Measurements from ENCODE around the gene FOCAD. TPM values are rescaled to one million over a fixed set of nuclear protein-coding genes. Genes with fewer than 3 reads are reported as not detected.
A peak's percentile ranks its signal among the peaks of the same experiment; 100 is the strongest.

Gene FOCAD
- total and polyA plus RNA-seq, 10 of the 15 experiments (the other 5 are each of a cell fraction or from before 2014, with no cell fraction given), result 13.7 to 93.0 (median 41.8) TPM

GRCh38 chr9:20684875-20685696 lies 1.0 kb downstream of the FOCAD start:
- Histone ChIP-seq H3K4me3 (peak overlapping the region; percentile 78), H3K36me3 (ENCODE audit: control insufficient read depth in 2 of 2, insufficient read depth in 2 of 2, low read length in 1 of 2) (no peaks in the 10 kb centered on the region; a peak in 1 of 4 replicates), H3K27ac (ENCODE audit: control insufficient read depth, insufficient read depth) (peak overlapping the region; percentile 79), H3K27me3 (replicated peaks in 1 of 2; ENCODE audit: control insufficient read depth in 2 of 2, insufficient read depth in 2 of 2, low read length in 1 of 2) (no peaks in the 10 kb centered on the region), H3K9me3 (replicated peaks; ENCODE audit: control insufficient read depth, insufficient read depth, low read length) (no peaks in the 10 kb centered on the region), H3K4me1 (ENCODE audit: control insufficient read depth, insufficient read depth, low read length) (peaks cover 5% of the 10 kb centered on the region; the same call in 1 of the 2 replicates), H4K20me1 (ENCODE audit: control insufficient read depth, insufficient read depth) (no peaks in the 10 kb centered on the region), H3K9ac (ENCODE audit: control insufficient read depth, insufficient read depth, low read length) (peak overlapping the region; percentile 84), H3K4me2 (ENCODE audit: control insufficient read depth, insufficient read depth) (peak overlapping the region; percentile 92), H3K79me2 (ENCODE audit: control insufficient read depth, insufficient read depth, low read length) (peaks cover 52% of the 10 kb centered on the region), H2AFZ (ENCODE audit: control insufficient read depth, low read depth, low read length) (peak overlapping the region; percentile 73)
- CTCF ChIA-PET, result interaction anchor here (0.6 to 2.1 kb wide), 12 partner anchors 16 to 433 kb away, joined by 3 to 10 read pairs (median 6); no protein-coding TSS in a partner anchor
- DNase-seq (ENCODE audit: low read depth, low spot score), result no peak
- no peak for FAIRE-seq
- BruUV-seq (replicated peaks), result TSS peak; percentile 42
- ATAC-seq, result no peak
- intact Hi-C loops (cut with micrococcal nuclease; ENCODE audit: unreplicated experiment) (loop anchor here (1.0 to 2.0 kb wide), 3 partner anchors 18 to 61 kb away; no protein-coding TSS in a partner anchor), in situ Hi-C loops (cut with MboI) (no loop called here)
- TF ChIP-seq SP1 (IDR thresholded peaks at IDR 0.05; ENCODE audit: low read depth, low read length) (no peak), ZNF24 (IDR thresholded peaks at IDR 0.05) (peak; percentile 35; the same call in 1 of the 2 replicates), ASH2L (IDR thresholded peaks at IDR 0.05; ENCODE audit: borderline replicate concordance, low read depth) (no peak)
- POLR2A ChIA-PET, result interaction anchor here (0.8 to 3.1 kb wide), 17 partner anchors 8 to 67 kb away, joined by 3 to 37 read pairs (median 5); partner anchors contain the start of gene MLLT3
- WGBS (ENCODE audit: insufficient coverage, insufficient replicate concordance, low lambda C conversion rate, missing lambda C conversion rate), result 2% methylated on average over 10 of the region's 10 CpGs
- SMC1A ChIA-PET (ENCODE audit: uncharacterized antibody, unreplicated experiment), result interaction anchor here (0.6 to 4.6 kb wide), 39 partner anchors 9 to 419 kb away, joined by 3 to 50 read pairs (median 4); partner anchors contain the start of gene MLLT3
- RAD21 ChIA-PET (ENCODE audit: unreplicated experiment), result interaction anchor here (0.7 to 4.0 kb wide), 13 partner anchors 9 to 66 kb away, joined by 3 to 76 read pairs (median 7); partner anchors contain the start of gene MLLT3

GRCh38 chr9:20685769-20686168 lies 1.7 kb downstream of the FOCAD start:
- ChIA-PET POLR2A (interaction anchor here (0.8 to 3.1 kb wide), 8 partner anchors 8 to 63 kb away, joined by 3 to 37 read pairs (median 4); partner anchors contain the start of gene MLLT3), SMC1A (ENCODE audit: uncharacterized antibody, unreplicated experiment) (interaction anchor here (0.6 to 4.6 kb wide), 27 partner anchors 8 to 419 kb away, joined by 3 to 50 read pairs (median 3); partner anchors contain the start of gene MLLT3), CTCF (interaction anchor here (0.7 to 2.1 kb wide), 5 partner anchors 36 to 432 kb away, joined by 3 to 10 read pairs (median 4); no protein-coding TSS in a partner anchor), RAD21 (ENCODE audit: unreplicated experiment) (interaction anchor here (0.7 to 4.0 kb wide), 6 partner anchors 20 to 59 kb away, joined by 3 to 76 read pairs (median 7); no protein-coding TSS in a partner anchor)
- in situ Hi-C loops (cut with MboI), result no loop called here
- H3K4me2 ChIP-seq (ENCODE audit: control insufficient read depth, insufficient read depth), result peak overlapping the region; percentile 92
- no peak overlapping the region for H3K27ac ChIP-seq (ENCODE audit: control insufficient read depth, insufficient read depth)
- peak overlapping the region; percentile 78 for H3K4me3 ChIP-seq
- FAIRE-seq, result no peak
- no peaks in the 10 kb centered on the region; a peak in 1 of 4 replicates for H3K36me3 ChIP-seq (ENCODE audit: control insufficient read depth in 2 of 2, insufficient read depth in 2 of 2, low read length in 1 of 2)
- H4K20me1 ChIP-seq (ENCODE audit: control insufficient read depth, insufficient read depth), result no peaks in the 10 kb centered on the region
- H2AFZ ChIP-seq (ENCODE audit: control insufficient read depth, low read depth, low read length), result no peak overlapping the region
- H3K9me3 ChIP-seq (replicated peaks; ENCODE audit: control insufficient read depth, insufficient read depth, low read length), result no peaks in the 10 kb centered on the region
- intact Hi-C loops (cut with micrococcal nuclease; ENCODE audit: unreplicated experiment), result loop anchor here (2.0 kb wide), 1 partner anchor 19 kb away; no protein-coding TSS in a partner anchor
- H3K27me3 ChIP-seq (replicated peaks in 1 of 2; ENCODE audit: control insufficient read depth in 2 of 2, insufficient read depth in 2 of 2, low read length in 1 of 2), result no peaks in the 10 kb centered on the region
- H3K4me1 ChIP-seq (ENCODE audit: control insufficient read depth, insufficient read depth, low read length), result peaks cover 5% of the 10 kb centered on the region; the same call in 1 of the 2 replicates
- no peak for TF ChIP-seq SMAD5 (IDR thresholded peaks at IDR 0.05; ENCODE audit: low read depth)
- peaks cover 56% of the 10 kb centered on the region for H3K79me2 ChIP-seq (ENCODE audit: control insufficient read depth, insufficient read depth, low read length)
- DNase-seq (ENCODE audit: low read depth, low spot score), result no peak
- BruUV-seq (replicated peaks), result no TSS peak
- 97% methylated on average over 8 of the region's 8 CpGs for WGBS (ENCODE audit: insufficient coverage, insufficient replicate concordance, low lambda C conversion rate, missing lambda C conversion rate)
- ATAC-seq, result no peak
- peak overlapping the region; percentile 84; the same call in 1 of the 2 replicates for H3K9ac ChIP-seq (ENCODE audit: control insufficient read depth, insufficient read depth, low read length)
